ENCODE results near the gene KDM4D. TPM values are rescaled to one million over a fixed set of nuclear protein-coding genes. Genes with fewer than 3 reads are reported as not detected.

Gene KDM4D
- 1.2 and 2.1 TPM in 2 replicates for total RNA-seq

DNA sequence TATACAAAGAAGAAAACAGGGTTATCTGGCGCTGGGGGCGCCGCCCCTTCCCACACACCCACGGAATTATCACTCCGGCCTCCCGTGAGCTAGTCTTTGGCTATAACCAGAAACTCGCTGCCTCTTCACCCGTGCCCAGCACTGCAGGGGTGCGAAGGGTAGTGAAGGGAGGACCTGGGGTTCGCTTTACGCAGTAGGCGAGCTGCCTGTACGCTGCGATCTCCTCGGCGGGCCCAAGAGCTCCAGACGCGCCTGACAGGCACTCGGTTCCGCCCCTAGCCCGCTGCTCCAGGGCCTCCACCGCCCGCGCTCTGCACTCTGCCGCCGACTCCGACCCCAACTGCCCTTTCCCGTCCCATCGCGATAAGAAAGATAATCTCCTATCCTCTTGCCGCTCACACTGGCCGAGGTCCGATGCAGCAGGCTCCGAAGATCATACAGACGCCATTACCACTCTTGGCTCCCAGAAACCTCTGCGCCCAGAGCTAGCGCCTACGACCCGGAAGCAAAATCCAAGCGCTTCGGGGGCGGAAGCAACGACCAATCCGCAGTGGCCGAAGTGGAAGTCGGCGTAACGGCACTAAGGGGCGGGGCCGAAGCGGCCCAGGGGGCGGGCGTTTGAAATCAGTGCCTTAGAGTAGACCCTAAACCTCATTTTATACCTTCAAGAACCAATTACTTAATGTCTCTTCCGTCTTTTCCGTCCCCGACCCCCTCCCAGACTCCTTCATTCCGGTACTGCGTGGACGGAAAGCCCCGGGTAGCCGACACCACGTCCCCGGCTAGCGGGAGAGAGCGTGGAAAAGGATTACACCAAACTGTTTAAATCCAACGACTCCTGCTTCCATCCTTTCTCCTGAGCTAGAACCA lies at the start of gene KDM4D, which contains the start of gene CWC15:
KDM4D (plus strand) TSS at position 611 of the 870 bp plus-strand sequence. CDS start 23,664 bp downstream, outside the sequence.
CWC15 (minus strand) TSS at position 458 of the 870 bp plus-strand sequence. CDS start 1,371 bp downstream, outside the sequence.

DNA sequence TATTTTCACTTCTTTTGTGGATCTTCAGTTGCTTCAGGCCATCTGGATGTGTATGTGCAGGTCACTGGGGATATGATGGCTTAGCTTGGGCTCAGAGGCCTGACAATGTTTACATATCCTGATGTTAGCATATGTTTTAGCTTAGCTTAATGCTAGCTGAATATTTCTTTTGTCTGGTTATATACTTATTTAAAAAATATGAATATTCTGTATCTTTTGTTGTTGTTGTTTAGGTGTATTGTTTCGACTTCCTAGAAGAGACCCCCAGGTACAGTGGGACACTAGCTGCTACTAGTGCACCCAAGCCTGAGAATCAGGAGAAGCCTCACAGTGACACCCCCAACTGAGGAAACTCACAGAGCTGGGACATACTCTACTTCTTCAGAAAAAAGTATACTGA lies 51.4 kb downstream of the KDM4D start, which contains the start of gene KDM4E:
KDM4E (plus strand) TSS at position 301 of the 400 bp plus-strand sequence. CDS start 300 bp downstream, outside the sequence.

Other genes with a start within 250 kb of the KDM4D start
- 81.0 and 107 TPM in 2 replicates for gene AMOTL1, start 205.4 kb upstream of the KDM4D start, total RNA-seq
- 28.1 and 38.8 TPM in 2 replicates for gene CWC15, start 153 bp upstream of the KDM4D start, total RNA-seq
- not detected in 2 replicates for gene KDM4E, start 51.5 kb downstream of the KDM4D start, total RNA-seq
- gene KDM4F, start 75.7 kb downstream of the KDM4D start, total RNA-seq: not detected in 2 replicates
- 16.1 and 18.9 TPM in 2 replicates for gene SRSF8, start 93.2 kb downstream of the KDM4D start, total RNA-seq
- 23.0 and 37.4 TPM in 2 replicates for gene ENDOD1, start 116.1 kb downstream of the KDM4D start, total RNA-seq

Measured in hair follicular keratinocyte (primary cell).